GM12865 (cell line): ENCODE data around the gene MYO18A.

ENCODE experiments used
- DNase-seq: peaks from one replicate; pipeline ENCODE4 v3.0.0; 2010; ENCODE audit warnings: low read depth
- H3K4me3 ChIP-seq: 2 replicates; pipeline ENCODE4 v1.5.1; 2011; ENCODE audit warnings: mild to moderate bottlenecking, low read depth, low read length, control low read depth
- TF ChIP-seq, protein P1 (sequence below): IDR thresholded peaks from 2 replicates; pipeline ENCODE4 v1.5.1; 2011; ENCODE audit warnings: low read length, control low read depth, low read depth, inconsistent platforms; ENCODE audit not compliant: insufficient read depth; ENCODE audit errors: missing control alignments

Gene MYO18A

DNA sequence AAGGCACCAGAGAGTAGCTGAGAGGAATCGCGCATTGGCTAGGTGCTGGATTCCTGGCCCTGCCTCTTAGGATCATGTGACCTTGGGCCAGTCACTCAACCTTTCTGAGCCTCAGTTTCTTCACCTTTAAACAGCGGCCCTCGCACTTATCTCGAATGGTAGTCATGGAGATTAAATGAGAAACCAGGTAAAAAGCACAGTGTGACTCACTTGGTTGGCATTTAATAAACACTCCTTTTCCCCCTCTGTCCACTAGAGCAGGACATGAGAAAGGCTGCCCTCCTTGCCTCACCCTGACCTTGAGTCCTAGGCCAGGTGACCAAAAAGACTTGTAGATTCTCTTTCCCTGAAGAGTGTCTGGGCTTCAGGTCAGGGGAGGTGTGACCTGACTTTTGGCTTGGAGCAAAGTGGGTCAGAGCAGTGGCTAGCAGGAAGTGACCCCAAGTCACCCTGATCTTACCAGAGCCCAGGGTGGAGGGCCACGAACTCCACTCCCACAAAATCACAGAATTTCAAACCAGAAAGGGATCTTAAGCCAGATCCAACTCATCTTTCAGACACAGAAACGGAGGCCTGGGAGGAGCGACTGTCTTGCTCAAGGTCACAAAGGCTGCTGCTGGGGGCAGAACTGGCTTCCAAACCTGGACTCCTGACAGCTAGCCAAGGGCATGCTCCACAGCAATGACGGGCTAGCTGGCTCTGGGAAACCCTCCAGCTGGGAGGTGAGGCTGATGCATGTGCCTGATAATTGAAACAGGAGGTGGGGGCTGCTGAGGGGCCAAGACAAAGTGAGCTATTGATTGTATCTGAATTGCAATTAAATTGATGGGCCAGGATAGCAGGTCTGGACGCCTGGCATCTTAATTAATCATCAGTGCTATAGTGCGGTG, 72.0 kb downstream of the MYO18A start:
- no peak for DNase-seq
- TF ChIP-seq, protein P1, sequence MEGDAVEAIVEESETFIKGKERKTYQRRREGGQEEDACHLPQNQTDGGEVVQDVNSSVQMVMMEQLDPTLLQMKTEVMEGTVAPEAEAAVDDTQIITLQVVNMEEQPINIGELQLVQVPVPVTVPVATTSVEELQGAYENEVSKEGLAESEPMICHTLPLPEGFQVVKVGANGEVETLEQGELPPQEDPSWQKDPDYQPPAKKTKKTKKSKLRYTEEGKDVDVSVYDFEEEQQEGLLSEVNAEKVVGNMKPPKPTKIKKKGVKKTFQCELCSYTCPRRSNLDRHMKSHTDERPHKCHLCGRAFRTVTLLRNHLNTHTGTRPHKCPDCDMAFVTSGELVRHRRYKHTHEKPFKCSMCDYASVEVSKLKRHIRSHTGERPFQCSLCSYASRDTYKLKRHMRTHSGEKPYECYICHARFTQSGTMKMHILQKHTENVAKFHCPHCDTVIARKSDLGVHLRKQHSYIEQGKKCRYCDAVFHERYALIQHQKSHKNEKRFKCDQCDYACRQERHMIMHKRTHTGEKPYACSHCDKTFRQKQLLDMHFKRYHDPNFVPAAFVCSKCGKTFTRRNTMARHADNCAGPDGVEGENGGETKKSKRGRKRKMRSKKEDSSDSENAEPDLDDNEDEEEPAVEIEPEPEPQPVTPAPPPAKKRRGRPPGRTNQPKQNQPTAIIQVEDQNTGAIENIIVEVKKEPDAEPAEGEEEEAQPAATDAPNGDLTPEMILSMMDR = no peak
- H3K4me3 ChIP-seq = no peak overlapping the region

DNA sequence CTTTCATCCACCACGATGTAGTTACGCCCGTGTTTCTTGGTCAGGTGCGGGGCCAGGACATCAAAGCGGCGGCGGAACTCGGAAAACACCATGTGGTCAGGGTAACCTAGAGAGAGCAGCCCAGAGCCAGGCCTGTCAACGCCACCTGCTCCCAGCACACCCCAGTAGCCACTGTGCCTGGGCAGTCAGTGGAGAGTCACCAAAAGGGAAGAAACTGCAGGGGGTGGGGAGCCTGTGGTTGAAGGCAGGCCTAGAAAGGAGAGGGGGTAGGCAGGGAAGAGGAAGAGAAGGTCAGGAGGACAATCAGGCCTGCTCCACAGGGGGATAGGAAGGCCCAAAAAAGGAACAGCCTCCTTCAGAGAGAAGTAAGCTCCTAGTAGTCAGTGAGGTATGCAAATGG, 73.1 kb downstream of the MYO18A start:
- TF ChIP-seq, protein P1 = no peak
- DNase-seq = no peak
- H3K4me3 ChIP-seq = no peak overlapping the region

DNA sequence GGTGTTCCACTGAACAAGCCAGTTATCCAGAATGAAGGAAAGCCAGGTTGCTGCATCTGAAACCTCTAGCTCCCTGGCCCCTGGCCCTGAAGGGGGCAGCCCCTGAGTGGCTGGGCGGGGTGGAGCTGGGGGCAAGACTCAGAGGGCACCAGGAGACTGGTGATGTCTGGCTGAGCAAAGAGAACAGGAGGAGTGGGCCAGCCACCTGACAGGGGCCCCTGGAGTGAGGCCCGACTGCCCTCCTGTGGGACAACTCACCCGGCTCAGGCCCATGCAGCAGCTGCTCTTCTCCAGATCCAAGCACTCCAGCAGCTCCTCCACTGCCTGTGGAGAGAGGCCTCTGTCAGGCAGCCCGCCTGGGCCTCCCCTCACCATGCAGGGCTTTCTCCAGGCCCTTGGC, 76.9 kb downstream of the MYO18A start:
- no peak for DNase-seq
- TF ChIP-seq, protein P1 = no peak
- H3K4me3 ChIP-seq = no peak overlapping the region

DNA sequence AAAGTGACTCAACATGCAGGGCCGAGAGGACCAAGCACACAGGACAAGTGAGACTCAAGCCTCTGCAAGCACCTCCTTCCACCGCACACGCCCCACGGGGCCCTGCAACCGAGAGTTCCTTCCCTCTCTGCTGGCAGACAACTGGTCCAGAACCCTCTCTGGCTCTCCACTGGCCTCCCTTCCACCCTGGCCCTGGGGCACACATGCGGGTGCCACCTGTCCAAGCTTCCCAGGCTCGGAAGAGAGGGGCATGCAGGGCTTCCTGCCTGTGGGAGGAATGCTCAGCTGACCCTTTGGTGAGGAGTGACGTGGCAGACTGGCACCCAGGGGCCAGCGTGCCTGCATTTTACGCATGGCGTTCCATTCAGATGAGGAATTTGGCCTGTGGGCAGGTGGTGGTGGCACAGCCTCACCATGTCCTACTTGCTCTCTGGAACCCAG, 77.4 kb downstream of the MYO18A start:
- H3K4me3 ChIP-seq = no peak overlapping the region
- no peak for DNase-seq
- TF ChIP-seq, protein P1 = no peak

DNA sequence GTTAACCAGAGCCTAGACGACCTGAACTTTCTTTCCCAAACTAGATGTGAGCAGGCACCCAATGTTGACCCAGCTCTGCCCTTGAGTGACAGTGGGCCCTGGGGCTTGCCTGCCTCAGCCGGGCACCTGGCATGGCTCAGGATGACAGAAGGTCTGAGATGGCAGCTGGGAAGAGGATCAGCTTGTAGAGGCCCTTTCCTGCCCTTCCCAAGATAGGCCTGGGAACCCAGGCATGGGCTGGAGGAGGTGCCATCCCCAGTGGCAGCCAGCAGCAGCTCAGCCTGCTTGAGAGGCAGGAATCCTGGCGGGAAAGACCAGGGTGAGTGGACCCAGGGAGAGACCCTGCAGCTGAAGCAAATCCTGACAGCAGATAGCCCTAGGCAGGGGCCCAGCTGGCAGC, 78.2 kb downstream of the MYO18A start:
- no peak overlapping the region for H3K4me3 ChIP-seq
- no peak for DNase-seq
- TF ChIP-seq, protein P1 = no peak

DNA sequence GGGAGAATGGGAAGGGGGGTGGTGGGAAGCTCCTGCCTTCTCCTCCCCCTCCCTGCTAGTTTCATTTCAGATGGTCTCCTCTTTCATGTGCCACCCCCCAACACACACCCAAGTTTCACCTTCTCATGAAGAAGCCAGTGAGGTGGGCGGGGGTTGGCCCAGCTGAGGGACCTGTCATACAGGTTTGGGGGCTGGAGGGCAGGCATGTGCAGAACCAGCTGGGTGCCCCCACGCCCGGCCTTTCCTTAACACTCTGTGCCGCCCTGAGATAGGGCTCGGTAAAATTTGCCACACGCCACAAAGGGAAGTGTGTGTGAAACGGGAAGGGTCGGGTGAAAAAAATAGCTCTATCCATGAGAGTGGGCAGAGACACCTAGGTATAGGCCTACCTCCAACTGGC, 79.9 kb downstream of the MYO18A start:
- no peak for DNase-seq
- TF ChIP-seq, protein P1 = no peak
- no peak overlapping the region for H3K4me3 ChIP-seq
